ENCODE data around the gene TPPP3. TPM values are rescaled to one million over a fixed set of nuclear protein-coding genes. Genes with fewer than 3 reads are reported as not detected.

TPPP3 gene
- total RNA-seq, 1 experiment from 2014 or later: 0.39 TPM

DNA sequence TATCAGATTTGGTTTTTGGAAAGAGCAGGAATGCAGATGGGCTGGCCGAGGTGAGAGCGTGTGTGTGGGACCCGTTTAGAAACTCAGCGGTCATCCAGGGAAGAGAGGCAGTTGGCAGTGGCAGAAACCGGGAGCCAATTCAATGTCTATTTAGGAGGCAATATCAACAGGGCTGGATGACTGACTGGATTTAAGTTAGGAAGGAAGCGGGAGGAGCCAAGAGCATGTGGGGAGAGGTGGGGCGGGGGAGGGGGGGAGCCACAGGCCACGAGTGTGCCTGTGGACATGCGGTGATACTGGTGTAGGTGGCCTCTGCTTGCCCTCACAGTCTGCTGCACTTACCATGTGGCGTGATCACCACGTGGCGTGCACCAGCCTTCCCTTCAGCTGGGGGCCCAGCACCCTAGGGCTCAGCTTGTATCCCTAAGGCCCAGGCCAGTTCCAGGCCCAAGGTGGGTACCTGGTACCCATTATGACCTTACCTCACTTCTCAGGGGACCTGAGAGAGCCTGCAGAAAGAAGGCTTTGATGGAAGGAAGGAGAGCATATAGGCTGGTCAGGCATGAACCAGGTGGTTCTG is 10.8 kb upstream of the TPPP3 start:
- peak overlapping the region; percentile 46 for H3K4me3 Mint-ChIP-seq (ENCODE audit: unreplicated experiment)
- intact Hi-C loops (cut with micrococcal nuclease; ENCODE audit: unreplicated experiment): loop anchor here (1.0 kb wide), 1 partner anchor 27 kb away; the partner anchor contains the start of gene HSD11B2
- Histone ChIP-seq H3K36me3 (ENCODE audit: control insufficient read depth, insufficient read depth, low read length) (no peaks in the 10 kb centered on the region), H3K27me3 (replicated peaks; ENCODE audit: control insufficient read depth, insufficient read depth, low read length) (no peaks in the 10 kb centered on the region), H3K9me3 (no peaks in the 10 kb centered on the region), H3K4me3 (ENCODE audit: low read depth, low read length) (no peak overlapping the region), H3K4me1 (peaks cover 32% of the 10 kb centered on the region)
- ChIA-PET CTCF (interaction anchor here (0.9 kb wide), 1 partner anchor 8 kb away, joined by 4 read pairs; no protein-coding TSS in a partner anchor), POLR2A (interaction anchor here (0.9 to 1.6 kb wide), 2 partner anchors 8 to 27 kb away, joined by 7 to 8 read pairs; partner anchors contain the start of gene HSD11B2)
- peaks cover 43% of the 10 kb centered on the region for H3K4me1 Mint-ChIP-seq (ENCODE audit: low read depth, unreplicated experiment)
- BruUV-seq (replicated peaks): TSS peak; percentile 90
- H3K27me3 Mint-ChIP-seq (ENCODE audit: insufficient read depth, unreplicated experiment): no peaks in the 10 kb centered on the region
- peak overlapping the region; percentile 96 for H3K27ac Mint-ChIP-seq (ENCODE audit: unreplicated experiment)
- DNase-seq: no peak
- peaks cover 10% of the 10 kb centered on the region for H3K36me3 Mint-ChIP-seq (ENCODE audit: insufficient read depth, unreplicated experiment)
- TF ChIP-seq, protein P1, sequence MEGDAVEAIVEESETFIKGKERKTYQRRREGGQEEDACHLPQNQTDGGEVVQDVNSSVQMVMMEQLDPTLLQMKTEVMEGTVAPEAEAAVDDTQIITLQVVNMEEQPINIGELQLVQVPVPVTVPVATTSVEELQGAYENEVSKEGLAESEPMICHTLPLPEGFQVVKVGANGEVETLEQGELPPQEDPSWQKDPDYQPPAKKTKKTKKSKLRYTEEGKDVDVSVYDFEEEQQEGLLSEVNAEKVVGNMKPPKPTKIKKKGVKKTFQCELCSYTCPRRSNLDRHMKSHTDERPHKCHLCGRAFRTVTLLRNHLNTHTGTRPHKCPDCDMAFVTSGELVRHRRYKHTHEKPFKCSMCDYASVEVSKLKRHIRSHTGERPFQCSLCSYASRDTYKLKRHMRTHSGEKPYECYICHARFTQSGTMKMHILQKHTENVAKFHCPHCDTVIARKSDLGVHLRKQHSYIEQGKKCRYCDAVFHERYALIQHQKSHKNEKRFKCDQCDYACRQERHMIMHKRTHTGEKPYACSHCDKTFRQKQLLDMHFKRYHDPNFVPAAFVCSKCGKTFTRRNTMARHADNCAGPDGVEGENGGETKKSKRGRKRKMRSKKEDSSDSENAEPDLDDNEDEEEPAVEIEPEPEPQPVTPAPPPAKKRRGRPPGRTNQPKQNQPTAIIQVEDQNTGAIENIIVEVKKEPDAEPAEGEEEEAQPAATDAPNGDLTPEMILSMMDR (IDR thresholded peaks at IDR 0.05; ENCODE audit: insufficient read depth in 1 of 2, low read depth in 1 of 2, low read length in 1 of 2, severe bottlenecking in 1 of 2, unreplicated experiment in 1 of 2): no peak
- no peaks in the 10 kb centered on the region for H3K9me3 Mint-ChIP-seq (ENCODE audit: unreplicated experiment)

DNA sequence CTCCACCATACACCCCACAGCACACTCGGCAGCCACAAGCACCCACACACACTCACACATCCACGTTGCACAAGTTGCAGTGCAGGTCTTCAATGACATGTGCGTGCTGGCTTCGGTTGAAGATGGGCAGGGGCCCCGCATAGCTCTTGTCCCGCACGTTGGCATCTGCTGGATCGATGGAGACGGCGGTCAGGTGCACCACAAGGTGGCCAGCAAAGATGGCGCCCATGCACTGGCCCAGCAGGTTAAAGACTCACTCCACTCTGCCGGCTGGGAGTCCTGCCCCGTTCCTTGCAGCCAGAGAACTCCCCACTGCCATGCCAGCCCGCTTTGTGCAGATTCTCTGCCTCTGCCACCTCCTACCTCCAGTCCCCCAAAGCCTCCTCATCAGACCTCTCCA is 7.6 kb upstream of the TPPP3 start:
- POLR2A ChIA-PET: no interaction called here
- no peak overlapping the region for H3K4me3 ChIP-seq (ENCODE audit: low read depth, low read length)

DNA sequence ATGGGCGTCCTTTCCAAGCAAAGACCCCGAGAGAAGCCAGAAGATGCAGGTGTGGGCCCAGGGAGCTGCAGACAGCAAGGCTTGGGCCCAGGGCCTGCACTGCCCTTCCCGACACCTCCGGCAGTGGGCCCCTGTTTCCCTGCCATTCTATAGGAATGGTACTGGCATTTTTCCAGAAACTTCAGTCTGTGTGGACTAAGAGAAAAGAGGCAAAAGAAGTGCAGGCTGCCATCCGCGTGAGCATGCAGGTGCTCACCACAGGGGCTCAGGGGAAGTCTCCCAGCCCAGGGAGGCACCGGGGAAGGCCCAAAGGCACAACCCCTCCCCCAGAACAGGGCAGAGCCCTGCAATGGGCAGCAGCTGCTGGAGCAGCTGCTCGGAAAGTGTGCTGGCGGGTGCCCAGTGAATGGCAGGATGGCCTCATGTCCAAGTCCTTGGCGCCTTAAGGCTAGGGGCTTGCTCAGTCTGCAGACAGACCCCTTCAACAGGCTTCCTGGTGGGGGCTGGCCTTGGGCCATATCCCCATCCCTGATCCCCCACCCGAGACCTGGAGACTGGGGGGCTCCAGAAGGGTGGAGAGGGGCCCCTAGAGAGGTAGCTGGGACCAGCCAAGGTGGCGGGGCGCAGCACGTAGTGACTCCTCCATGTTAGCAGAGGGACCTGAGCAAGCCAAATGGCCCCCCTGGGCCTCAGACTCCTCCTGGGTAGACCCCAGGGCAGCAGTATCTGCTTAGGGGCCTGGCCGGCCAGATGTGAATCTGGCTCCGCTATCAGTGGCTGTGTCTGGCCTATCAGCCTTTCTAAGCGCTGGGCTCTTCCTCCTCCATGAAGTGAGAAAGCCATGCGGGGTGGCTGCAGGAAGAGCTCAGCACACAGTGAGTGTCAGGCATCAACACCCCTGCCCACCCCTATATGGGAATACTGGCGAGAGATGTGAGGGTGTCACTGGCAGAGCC is 6.7 kb upstream of the TPPP3 start:
- BruUV-seq (replicated peaks): no TSS peak
- no peak overlapping the region for H3K27ac Mint-ChIP-seq (ENCODE audit: unreplicated experiment)
- Histone ChIP-seq H3K27me3 (replicated peaks; ENCODE audit: control insufficient read depth, insufficient read depth, low read length) (no peaks in the 10 kb centered on the region), H3K4me1 (peaks cover 35% of the 10 kb centered on the region), H3K4me3 (ENCODE audit: low read depth, low read length) (no peak overlapping the region), H3K9me3 (no peaks in the 10 kb centered on the region), H3K36me3 (ENCODE audit: control insufficient read depth, insufficient read depth, low read length) (no peaks in the 10 kb centered on the region)
- intact Hi-C loops (cut with micrococcal nuclease; ENCODE audit: unreplicated experiment): no loop called here
- H3K9me3 Mint-ChIP-seq (ENCODE audit: unreplicated experiment): no peaks in the 10 kb centered on the region
- DNase-seq: no peak
- no peak overlapping the region for H3K4me3 Mint-ChIP-seq (ENCODE audit: unreplicated experiment)
- H3K36me3 Mint-ChIP-seq (ENCODE audit: insufficient read depth, unreplicated experiment): peaks cover 10% of the 10 kb centered on the region
- H3K27me3 Mint-ChIP-seq (ENCODE audit: insufficient read depth, unreplicated experiment): no peaks in the 10 kb centered on the region
- CTCF ChIA-PET: interaction anchor here (0.6 to 1.5 kb wide), 3 partner anchors 28 to 153 kb away, joined by 4 to 6 read pairs (median 4); no protein-coding TSS in a partner anchor
- H3K4me1 Mint-ChIP-seq (ENCODE audit: low read depth, unreplicated experiment): peaks cover 32% of the 10 kb centered on the region
- POLR2A ChIA-PET: no interaction called here
- TF ChIP-seq, protein P1 (IDR thresholded peaks at IDR 0.05; ENCODE audit: insufficient read depth in 1 of 2, low read depth in 1 of 2, low read length in 1 of 2, severe bottlenecking in 1 of 2, unreplicated experiment in 1 of 2): no peak

More for the DNA sequence above, 7.6 kb upstream of the TPPP3 start:
- DNase-seq: no peak
- TF ChIP-seq, protein P1 (IDR thresholded peaks at IDR 0.05; ENCODE audit: insufficient read depth in 1 of 2, low read depth in 1 of 2, low read length in 1 of 2, severe bottlenecking in 1 of 2, unreplicated experiment in 1 of 2): no peak
- BruUV-seq (replicated peaks): no TSS peak
- Mint-ChIP-seq H3K4me3 (ENCODE audit: unreplicated experiment) (no peak overlapping the region), H3K27ac (ENCODE audit: unreplicated experiment) (no peak overlapping the region), H3K36me3 (ENCODE audit: insufficient read depth, unreplicated experiment) (peaks cover 10% of the 10 kb centered on the region), H3K27me3 (ENCODE audit: insufficient read depth, unreplicated experiment) (no peaks in the 10 kb centered on the region), H3K9me3 (ENCODE audit: unreplicated experiment) (no peaks in the 10 kb centered on the region), H3K4me1 (ENCODE audit: low read depth, unreplicated experiment) (peaks cover 41% of the 10 kb centered on the region)
- Histone ChIP-seq H3K36me3 (ENCODE audit: control insufficient read depth, insufficient read depth, low read length) (no peaks in the 10 kb centered on the region), H3K27me3 (replicated peaks; ENCODE audit: control insufficient read depth, insufficient read depth, low read length) (no peaks in the 10 kb centered on the region), H3K9me3 (no peaks in the 10 kb centered on the region), H3K4me1 (peaks cover 37% of the 10 kb centered on the region)
- intact Hi-C loops (cut with micrococcal nuclease; ENCODE audit: unreplicated experiment): no loop called here
- CTCF ChIA-PET: interaction anchor here (1.4 kb wide), 1 partner anchor 27 kb away, joined by 4 read pairs; no protein-coding TSS in a partner anchor

All from Caco-2 (cell line).